HPDE6-E6E7 (cell line): ENCODE data around the gene KBTBD13.

Experiments
- DNase-seq: peaks from one replicate; pipeline ENCODE4 v3.0.0; 2011; ENCODE audit warnings: missing footprints; ENCODE audit errors: extremely low spot score

KBTBD13 gene

DNA sequence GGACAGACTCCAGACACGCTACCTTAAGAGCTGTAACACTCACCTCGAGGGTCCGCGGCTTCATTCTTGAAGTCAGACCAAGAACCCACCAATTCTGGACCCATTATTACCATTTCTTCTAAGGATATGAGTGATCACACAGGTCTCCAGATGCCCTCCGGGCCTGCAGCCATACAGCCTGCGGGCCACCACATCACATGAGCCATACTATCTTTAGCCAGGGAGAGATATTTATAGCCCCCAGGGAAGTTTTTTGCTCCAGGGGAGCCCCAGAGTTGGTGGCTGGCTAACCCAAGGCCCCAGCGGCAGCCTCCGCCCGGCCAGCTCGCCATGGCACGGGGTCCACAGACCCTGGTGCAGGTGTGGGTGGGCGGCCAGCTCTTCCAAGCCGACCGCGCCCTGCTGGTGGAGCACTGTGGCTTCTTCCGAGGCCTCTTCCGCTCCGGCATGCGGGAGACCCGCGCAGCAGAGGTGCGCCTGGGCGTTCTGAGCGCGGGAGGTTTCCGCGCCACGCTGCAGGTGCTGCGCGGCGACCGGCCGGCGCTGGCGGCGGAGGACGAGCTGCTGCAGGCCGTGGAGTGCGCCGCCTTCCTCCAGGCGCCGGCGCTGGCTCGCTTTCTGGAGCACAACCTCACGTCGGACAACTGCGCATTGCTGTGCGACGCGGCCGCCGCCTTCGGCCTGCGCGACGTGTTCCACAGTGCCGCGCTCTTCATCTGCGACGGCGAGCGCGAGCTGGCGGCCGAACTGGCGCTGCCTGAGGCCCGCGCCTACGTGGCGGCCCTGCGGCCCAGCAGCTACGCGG, at the start of gene KBTBD13:
KBTBD13 (plus strand) TSS at position 261 of the 805 bp plus-strand sequence; CDS start at position 331, 70 bp downstream.
- DNase-seq: no peak

DNA sequence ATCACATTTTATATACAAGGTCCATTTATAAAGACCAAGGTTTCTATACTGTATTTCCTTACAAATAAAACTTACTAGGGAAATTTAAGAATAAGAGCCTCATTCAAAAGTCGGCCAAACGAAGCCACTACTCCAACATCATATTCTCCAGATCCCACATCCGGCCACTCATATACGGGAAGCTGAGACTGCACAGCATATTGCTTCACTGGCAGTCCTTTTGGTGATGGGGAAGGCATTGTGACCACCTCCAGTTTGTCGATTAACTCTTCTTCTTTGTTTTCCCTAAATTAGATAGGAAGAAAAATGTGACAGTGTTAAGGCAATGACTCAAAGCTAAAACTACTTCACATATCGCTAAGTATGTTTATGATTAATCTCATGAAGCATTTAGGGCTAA, 49.8 kb upstream of the KBTBD13 start:
- no peak for DNase-seq

DNA sequence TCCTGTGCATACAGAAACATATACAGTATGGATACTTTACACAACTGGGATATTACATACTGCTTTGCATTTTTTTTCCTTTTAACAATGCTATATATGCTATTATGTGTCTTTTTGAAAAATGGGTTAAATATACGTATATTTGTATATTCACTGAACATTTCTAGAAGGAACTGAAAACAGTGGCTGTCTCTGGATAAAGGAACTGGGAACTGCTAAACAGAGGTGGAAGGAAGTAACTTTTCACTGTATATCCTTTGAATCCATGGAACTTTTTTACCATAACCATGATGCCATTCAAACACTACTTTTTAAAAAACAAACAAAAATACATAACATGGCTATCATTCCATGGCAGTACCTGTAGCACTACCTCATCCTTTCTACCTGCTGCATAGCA, 49.0 kb upstream of the KBTBD13 start:
- DNase-seq: no peak

DNA sequence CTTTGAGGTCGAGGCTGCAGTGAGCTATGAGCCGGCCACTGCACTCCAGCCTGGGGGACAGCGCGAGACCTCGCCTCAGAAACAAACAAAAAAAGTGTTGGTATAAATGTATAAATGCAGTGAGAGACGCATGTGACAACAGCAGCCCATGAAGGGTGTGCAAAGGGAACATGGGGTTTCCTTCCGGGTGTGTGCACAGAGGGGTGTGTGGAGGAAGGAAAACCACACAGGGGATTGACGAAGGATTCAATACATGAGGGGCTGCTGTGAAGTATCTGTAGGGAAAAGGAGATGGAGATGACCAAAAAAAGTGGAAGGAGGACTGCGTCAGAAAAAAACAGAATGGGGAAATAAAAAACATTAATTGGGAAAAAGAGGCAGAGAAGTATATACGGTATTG, 48.2 kb upstream of the KBTBD13 start:
- no peak for DNase-seq

GRCh38 chr15:65028921-65029735, 47.4 kb upstream of the KBTBD13 start, which contains the start of gene MTFMT:
MTFMT (minus strand) TSS chr15:65029639; CDS start chr15:65029613, 26 bp downstream.
- peak; percentile 94 for DNase-seq

DNA sequence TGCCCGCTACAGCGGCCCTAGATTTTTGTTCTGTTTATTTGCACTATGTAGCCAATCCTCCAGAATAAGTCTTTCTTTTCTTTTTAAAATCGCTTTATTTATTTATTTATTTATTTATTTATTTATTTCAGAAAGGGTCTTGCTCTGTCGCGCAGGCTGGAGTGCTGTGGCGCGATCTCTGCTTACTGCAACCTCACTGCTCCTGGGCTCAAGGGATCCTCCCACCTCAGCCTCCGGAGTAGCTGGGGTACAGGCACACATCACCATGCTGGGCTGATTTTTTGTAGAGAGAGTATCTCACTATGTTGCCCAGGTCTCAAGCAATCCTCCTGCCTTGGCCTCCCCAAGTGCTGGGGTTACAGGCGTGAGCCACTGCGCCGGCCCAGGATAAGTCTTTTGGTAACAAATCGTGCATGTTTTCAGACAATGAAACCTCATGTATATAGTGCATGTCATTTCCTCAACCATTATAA, 46.8 kb upstream of the KBTBD13 start:
- DNase-seq: no peak

DNA sequence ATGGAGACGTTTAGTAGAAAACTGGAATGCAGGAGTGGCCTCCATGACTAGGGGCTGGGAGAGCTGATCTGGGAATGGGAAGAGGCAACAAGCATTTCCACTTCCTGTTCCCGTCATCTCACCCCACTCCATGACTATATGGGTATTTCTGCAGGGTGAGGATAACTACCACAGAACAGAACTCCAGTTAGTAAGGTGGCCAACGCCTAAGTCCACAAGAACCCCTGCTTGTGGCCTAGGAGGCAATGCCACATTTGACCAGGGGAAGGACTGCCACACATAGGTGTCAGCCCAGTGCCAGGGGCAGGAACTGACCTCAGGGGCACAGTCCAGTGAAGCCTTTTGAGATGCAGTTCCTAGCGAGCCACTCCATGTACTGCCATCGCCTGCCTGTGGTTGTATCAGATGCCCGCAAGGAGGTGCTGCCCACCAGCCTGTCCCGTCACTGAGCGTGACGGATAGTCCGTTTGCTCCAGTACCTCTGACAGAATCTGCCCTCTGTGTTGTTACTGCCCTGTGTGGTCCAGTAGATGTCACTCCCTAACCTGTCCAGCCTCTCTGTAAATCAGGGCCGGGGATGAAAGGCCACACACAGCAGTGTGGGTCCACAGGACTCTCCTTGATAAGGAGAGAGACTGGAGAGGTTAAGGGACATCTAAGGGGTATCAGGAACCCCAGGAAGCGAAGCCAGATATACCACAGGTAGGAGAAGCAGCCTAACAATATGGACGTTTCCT, 43.6 kb upstream of the KBTBD13 start:
- DNase-seq: peak; percentile 70

DNA sequence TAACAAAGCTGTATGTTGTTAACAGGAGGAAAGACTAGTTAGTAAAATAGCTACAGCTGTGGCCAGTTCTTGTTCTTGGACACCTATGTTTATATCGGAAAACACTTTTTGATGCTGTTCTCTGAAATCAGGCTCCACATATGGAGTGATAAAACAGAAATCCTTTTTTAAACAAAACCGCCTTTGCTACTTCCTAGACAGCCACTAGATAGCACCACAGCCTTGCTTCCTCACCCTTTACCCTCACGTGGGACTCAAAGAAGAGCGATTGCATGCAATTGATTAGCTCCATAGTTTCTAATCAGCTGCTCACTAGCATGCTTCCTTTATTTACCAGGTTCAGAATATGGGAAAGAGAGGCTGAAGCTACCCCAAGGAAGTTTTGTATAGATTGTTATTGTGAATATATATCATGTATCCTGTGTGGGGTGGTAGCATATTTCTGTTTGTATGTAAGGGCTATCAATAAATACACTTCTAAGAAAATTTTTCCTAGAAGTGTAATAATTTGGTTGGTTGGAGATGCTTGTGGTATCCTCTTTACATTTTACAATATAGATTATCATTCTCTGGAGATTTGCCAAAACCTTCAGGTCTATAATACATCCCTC, 42.8 kb upstream of the KBTBD13 start:
- DNase-seq: peak; percentile 37

DNA sequence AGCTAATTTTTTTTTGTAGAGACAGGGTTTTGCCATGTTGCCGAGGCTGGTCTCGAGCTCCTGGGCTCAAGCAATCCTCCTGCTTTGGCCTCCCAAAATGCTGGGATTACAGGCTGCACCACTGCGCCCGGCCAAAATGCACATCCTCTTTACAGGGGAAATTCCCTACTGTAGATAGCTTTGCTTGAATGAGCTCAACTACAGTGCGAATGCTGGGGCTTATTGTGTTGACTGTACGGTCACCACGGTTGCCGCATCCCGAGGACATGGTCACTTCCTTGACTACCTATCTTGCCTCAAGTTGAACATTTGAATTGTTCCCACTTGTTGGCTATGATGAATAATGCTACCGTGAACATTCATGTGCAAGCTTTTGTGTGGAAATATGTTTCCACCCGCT, 41.8 kb upstream of the KBTBD13 start:
- DNase-seq: no peak

DNA sequence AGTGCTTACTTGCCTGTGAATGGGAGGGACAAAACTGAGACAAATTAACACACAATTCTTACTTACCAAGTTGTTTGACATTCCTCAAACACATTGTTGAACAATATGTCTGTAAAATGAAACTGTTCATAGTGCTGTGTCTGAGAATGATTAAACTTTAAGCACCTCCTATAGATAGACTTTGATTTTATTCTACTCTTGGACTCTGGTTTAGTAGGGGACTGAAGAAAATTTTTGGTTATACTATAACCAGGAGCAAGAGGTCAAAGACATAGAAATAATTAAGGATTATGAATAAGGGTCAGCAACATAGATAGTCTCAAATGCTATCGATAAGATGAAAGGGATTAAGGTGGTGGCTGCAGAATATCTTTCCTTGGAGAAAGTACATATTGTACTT, 39.2 kb upstream of the KBTBD13 start:
- no peak for DNase-seq

DNA sequence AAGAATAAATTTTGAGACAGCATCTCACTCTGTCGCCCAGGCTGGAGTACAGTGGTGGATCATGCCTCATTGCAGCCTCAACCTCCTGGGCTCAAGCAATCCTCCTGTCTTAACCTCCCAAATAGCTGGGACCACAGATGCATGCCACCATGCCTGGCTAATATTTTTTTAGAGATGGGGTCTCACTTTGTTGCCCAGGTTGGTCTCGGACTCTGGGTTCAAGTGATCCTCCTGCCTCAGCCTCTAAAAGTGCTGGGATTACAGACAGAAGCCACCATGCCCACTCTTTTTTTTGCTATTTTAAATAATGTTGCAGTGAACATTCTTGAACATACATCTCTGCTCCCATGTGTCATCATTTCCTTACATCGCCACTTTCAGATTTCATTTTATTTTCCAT, 38.1 kb upstream of the KBTBD13 start:
- no peak for DNase-seq

DNA sequence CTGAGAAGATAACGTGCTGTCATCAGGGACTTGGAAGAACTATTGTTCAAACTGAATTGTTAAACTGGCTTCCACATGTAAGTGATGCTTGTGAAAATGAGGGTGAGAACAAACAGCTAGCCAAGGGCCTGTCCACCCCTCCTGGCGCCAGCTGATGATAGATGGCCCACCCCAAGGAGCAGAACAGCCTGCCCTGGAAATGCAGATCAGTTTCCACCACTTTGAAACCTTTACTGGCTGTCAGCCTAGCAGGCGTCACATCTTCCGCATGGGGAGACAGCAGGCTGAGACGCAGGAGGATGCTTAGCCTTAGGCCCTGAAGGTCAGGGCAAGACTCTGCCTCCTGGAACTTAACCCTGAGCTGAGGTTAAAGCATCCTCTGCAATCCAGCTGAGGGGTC, 37.7 kb upstream of the KBTBD13 start:
- DNase-seq: no peak

- DNase-seq: no peak
These were observed 36.1 kb upstream of the KBTBD13 start for GRCh38 chr15:65040461-65040860.

GRCh38 chr15:65041787-65042186, 34.8 kb upstream of the KBTBD13 start:
- DNase-seq: no peak

DNA sequence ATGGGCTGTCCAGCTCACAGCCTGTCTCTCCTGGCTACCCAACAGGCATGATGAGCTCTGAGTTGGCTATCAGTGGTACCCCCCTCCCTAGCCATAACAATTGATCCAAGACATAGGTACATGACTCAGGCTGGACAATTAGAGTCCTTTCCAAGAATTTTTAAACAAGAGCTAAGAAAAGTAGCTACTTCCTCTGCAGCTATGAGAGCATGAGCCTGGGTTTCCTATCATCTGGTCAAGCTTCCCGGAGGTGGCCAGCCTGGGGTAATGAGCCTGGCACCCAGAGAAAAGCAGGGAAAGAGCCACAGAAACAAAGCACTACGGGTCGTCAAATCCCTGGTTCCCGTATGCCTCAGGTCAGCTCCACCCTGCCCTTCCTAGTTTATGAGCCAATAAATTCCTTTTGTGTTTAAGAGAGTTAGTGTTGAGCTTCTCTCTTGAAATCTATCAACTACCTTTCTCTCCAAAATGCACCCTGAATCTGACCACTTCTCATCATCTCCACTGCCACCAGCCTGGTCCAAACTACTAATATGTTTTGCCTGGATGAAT, 33.7 kb upstream of the KBTBD13 start:
- no peak for DNase-seq

DNA sequence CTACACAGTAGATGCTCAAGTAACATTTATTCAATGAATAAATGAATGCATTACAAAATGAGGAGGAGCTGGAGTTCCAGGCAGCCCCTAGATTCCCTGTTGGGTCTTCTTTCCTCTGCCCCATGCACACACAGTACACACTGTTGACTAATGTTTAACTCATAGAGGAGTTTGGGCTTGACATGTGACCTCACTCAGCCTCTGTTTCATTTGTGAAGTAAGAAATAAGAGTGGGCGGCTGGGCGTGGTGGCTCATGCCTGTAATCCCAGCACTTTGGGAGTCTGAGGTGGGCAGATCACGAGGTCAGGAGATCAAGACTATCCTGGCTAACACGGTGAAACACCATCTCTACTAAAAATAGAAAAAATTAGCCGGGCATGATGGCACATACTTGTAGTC, 32.3 kb upstream of the KBTBD13 start:
- peak; percentile 36 for DNase-seq

DNA sequence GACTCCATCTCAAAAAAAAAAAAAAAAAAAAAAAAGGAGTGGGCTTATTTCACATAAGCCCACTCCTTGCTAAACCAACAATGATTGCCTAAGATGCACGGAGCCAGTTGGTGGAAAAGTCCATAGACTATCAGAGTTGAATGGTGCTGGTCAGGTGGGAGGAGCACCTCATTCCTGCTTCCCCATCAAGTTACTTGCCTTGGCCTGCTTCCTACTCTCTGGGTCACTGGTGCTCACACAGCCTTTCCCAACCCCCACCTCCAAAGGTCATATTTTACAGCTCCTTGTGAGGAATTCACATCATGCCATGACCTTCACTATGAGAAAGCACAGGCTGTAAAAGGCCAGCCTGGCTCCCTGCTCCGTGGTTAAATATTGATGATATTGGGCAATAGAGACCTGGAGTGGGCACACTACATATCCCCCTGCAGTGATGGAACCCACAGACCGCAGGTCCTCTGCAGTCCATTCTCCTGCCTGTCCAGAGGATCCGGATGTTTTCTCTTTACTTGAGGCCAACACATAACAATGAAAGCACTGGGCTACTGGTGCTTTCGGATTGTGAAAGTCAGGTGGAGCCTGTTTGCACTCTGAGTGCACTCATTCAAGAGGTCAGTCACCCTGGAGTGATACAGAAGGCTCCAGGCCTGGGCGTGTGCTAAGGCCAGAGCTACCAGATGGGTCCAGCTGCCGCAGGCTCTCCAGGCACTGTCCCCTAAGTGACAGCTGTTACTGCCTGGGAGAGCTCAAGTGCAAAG, 31.6 kb upstream of the KBTBD13 start, which contains the start of gene SLC51B:
SLC51B (plus strand) TSS at position 664 of the 758 bp plus-strand sequence. CDS start 4,618 bp downstream, outside the sequence.
- DNase-seq: no peak

GRCh38 chr15:65048241-65048640, 28.3 kb upstream of the KBTBD13 start:
- DNase-seq: no peak

- peak; percentile 96 for DNase-seq
These were observed 27.1 kb upstream of the KBTBD13 start for GRCh38 chr15:65049418-65049840.

DNA sequence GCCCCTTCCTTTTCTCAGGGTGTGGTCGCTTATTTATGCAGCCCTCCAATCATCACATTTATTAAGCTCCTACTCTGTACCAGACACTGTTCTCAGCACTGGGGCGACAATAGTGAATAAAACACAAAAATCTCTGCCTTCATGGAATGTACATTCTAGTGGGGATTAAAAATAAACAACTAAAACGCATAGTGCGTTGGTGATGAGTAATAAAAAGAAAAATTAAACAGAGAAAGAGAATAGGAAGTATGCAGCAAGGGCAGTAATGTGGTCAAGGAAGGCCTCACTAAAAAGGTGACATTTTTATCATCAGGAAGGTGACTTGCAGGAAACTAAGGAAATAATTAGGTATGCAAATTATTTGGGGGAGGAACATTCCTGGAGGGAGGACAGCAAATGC, 26.3 kb upstream of the KBTBD13 start:
- DNase-seq: no peak
